Left ventricle myocardium inferior (tissue), 1 donor: ENCODE data around the gene OPCML. TPM values are rescaled to one million over a fixed set of nuclear protein-coding genes. Genes with fewer than 3 reads are reported as not detected.

ENCODE experiments used
- DNase-seq: peaks from one replicate; pipeline ENCODE4 v3.0.0-alpha.2; 2020
- H3K27ac ChIP-seq: fragments of 200-600 bp; replicated peaks from 2 replicates; pipeline ENCODE4 v1.8.0; 2021
- H3K27me3 ChIP-seq: fragments of 200-600 bp; 2 replicates; pipeline ENCODE4 v1.8.0; 2021; ENCODE audit warnings: low read depth
- H3K36me3 ChIP-seq: fragments of 200-600 bp; 2 replicates; pipeline ENCODE4 v1.8.0; 2021
- H3K4me1 ChIP-seq: fragments of 200-600 bp; 2 replicates; pipeline ENCODE4 v1.8.0; 2021
- H3K4me3 ChIP-seq: fragments of 200-600 bp; 2 replicates; pipeline ENCODE4 v1.8.0; 2021; ENCODE audit warnings: mild to moderate bottlenecking, moderate library complexity
- H3K9me3 ChIP-seq: fragments of 200-600 bp; replicated peaks from 2 replicates; pipeline ENCODE4 v1.8.0; 2021
- CTCF ChIP-seq: fragments of 200-600 bp; IDR thresholded peaks from 2 replicates; pipeline ENCODE4 v1.8.0; 2021; ENCODE audit warnings: antibody characterized with exemption, mild to moderate bottlenecking, borderline replicate concordance
- intact Hi-C: fragments of 100-400 bp; cut with micrococcal nuclease; formaldehyde crosslinking; loops from one replicate; pipeline ENCODE4 v1.11.0; 2022
- total RNA-seq: library from RNA; stranded (reverse); fragmentation: NEBNext Ultra II Directional; extraction: Animal tissue kit (Norgen Biotek cat#: 25700); gene quantifications from one replicate; pipeline ENCODE4 v1.2.1, GENCODE V29; 2021
- donor health status: DM: no; HTN: yes; CAD: no; lungs with severe emphysema.

Gene OPCML
- total RNA-seq, 1 donor from 2014 or later: 0.63 TPM

- intact Hi-C loops: no loop called here
- no peak for DNase-seq
- H3K4me3 ChIP-seq: no peak overlapping the region
These were observed 776.4 kb downstream of the OPCML start for GRCh38 chr11:132755934-132756333.

GRCh38 chr11:132751516-132752250, 780.6 kb downstream of the OPCML start:
- Histone ChIP-seq H3K27ac (no peak overlapping the region), H3K9me3 (no peaks in the 10 kb centered on the region), H3K4me1 (no peaks in the 10 kb centered on the region), H3K27me3 (peaks cover 6% of the 10 kb centered on the region), H3K4me3 (no peak overlapping the region), H3K36me3 (no peaks in the 10 kb centered on the region)
- DNase-seq: no peak
- TF ChIP-seq CTCF: no peak
- intact Hi-C loops: no loop called here

More at GRCh38 chr11:132755934-132756333, 776.4 kb downstream of the OPCML start:
- no peak overlapping the region for H3K27ac ChIP-seq
- no peak for TF ChIP-seq CTCF
- H3K9me3 ChIP-seq: peaks cover 39% of the 10 kb centered on the region
- H3K27me3 ChIP-seq: peaks cover 3% of the 10 kb centered on the region
- no peaks in the 10 kb centered on the region for H3K36me3 ChIP-seq
- no peaks in the 10 kb centered on the region for H3K4me1 ChIP-seq

GRCh38 chr11:132746305-132746704, 786.0 kb downstream of the OPCML start:
- Histone ChIP-seq H3K4me1 (no peaks in the 10 kb centered on the region), H3K27me3 (peaks cover 6% of the 10 kb centered on the region), H3K9me3 (no peaks in the 10 kb centered on the region), H3K27ac (no peak overlapping the region), H3K36me3 (no peaks in the 10 kb centered on the region), H3K4me3 (no peak overlapping the region)
- TF ChIP-seq CTCF: no peak
- no peak for DNase-seq
- intact Hi-C loops: no loop called here

- intact Hi-C loops: no loop called here
- Histone ChIP-seq H3K27ac (no peak overlapping the region), H3K4me3 (no peak overlapping the region), H3K27me3 (no peaks in the 10 kb centered on the region), H3K36me3 (no peaks in the 10 kb centered on the region), H3K4me1 (no peaks in the 10 kb centered on the region), H3K9me3 (no peaks in the 10 kb centered on the region)
- TF ChIP-seq CTCF: no peak
- DNase-seq: no peak
These were observed 787.0 kb downstream of the OPCML start for GRCh38 chr11:132745306-132745705.

GRCh38 chr11:132744771-132745170, 787.5 kb downstream of the OPCML start:
- no peaks in the 10 kb centered on the region for H3K4me1 ChIP-seq
- no peaks in the 10 kb centered on the region for H3K27me3 ChIP-seq
- H3K4me3 ChIP-seq: no peak overlapping the region
- H3K27ac ChIP-seq: no peak overlapping the region
- no peak for TF ChIP-seq CTCF
- no peaks in the 10 kb centered on the region for H3K9me3 ChIP-seq
- intact Hi-C loops: no loop called here
- no peak for DNase-seq
- no peaks in the 10 kb centered on the region for H3K36me3 ChIP-seq
